ENCODE data around the gene TNFAIP8L1.

TNFAIP8L1 gene

DNA sequence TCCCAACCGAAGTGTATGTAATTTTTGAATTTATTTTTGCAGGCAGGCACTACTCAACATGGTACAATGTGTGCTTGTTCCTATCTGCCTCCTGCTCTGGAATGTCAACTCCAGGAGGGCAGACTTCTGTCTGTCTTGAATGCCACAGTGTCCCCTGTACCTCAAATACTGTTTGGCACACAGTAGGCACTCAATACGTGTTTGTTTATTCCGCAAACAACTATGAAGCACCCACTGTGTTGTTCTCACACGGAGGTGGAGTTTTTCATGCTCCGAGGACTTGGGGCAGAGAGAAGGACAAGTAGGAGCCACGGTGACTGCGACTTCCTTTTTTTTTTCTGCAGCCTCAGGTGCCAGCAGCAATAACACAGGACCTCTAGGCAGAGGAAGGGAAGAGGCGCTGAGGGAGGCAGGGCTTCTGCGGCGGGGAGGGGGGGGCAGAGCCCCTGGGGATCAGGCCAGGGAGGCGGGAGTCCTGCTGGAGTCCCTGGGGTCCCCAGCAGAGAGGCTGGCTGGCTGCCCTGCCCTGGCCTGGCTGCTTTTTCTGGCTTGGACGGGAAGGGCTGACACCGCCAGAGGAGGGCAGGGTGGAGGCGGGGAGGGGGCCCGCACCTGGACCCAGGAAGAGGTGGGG, 29.3 kb upstream of the TNFAIP8L1 start:
- no peak for DNase-seq (ENCODE audit: low read depth in 1 of 2, low spot score in 1 of 2)

DNA sequence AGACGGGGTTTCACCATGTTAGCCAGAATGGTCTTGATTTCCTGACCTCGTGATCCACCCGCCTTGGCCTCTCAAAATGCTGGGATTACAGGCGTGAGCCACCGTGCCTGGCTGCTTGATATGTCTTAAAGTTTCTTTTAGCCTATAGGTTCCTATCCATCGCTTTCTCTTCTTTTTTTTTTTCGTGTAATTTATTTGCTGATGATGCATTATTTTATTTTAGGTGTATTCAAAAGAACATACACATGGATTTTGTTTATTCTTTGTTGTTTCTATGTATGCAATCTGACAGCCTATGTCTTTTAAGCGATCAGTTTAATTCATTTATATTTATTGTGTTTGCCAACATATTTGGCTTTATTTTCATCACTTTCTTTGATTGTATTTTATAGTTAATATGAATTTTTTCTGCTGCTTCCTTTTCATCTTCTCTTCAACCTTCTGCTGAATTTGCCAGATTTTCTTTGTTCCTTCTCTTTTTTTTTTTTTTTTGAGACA, 26.0 kb upstream of the TNFAIP8L1 start:
- DNase-seq (ENCODE audit: low read depth in 1 of 2, low spot score in 1 of 2), result no peak

DNA sequence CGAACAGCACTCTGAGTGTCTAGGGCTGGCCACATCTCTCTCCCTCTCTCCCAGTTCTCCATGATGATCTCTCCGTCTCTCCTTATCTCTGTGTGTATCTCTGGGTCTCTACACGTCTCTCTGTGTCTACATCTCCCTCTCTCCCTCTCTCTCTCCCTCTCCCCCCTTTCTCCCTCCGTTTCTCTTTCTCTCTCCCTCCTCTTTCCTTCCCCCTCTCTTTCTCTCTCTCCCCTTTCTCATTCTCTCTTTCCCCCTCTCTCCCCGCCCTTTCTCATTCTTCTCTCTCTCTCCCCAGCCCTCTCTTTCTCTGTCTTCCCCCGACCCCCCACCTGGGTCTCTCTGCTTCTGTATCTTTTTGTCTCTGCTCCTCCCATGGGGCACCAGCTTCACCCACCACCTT, 21.3 kb upstream of the TNFAIP8L1 start:
- DNase-seq (ENCODE audit: low read depth in 1 of 2, low spot score in 1 of 2), result no peak

DNA sequence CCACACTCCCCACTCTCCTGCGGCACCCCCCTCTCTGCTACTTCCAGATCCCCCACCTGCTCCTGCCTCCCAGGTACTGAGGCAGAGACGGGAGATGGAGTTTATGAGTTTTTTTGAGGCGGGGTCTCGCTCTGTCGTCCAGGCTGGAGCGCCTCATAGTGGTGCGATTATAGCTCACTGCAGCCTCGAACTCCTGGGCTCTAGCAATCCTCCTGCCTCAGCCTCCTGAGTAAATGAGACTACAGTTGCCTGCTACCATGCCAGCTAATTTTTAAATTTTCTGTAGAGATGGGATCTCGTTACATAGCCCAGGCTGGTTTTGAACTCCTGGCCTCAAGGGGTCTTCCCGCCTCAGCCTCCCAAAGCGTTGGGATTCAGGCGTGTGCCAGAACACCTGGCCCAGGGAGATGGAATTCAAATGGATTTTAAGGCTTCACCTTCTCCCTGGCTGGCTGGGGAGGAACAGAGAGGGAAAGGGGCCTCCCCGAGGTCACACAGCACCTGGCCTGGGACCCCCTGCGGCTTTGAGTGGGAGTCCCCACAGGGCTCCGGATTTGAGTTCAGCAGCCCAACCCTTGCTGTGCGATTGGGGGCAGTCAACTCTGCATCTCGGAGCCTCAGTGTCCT, 19.5 kb upstream of the TNFAIP8L1 start:
- DNase-seq (ENCODE audit: low read depth in 1 of 2, low spot score in 1 of 2), result no peak

DNA sequence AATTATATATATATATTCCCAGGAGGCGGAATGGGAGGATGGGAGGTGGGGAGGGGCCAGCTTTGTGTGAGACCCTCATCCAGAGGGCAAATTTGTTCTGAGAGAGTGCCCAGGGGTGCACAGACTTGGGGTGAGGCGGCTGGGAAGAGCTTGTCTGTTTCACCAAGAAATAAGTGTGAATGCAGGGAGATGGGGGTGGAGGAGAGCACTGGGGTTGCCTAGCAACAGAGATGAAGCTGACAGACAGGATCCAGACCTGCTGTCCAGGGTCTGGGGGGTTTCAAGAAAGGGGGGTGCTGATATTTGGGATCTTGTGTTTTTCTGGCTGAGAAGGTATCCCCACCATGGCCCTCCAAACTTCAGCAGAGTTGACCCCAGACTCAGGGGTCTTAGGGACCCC, 18.6 kb upstream of the TNFAIP8L1 start:
- DNase-seq (ENCODE audit: low read depth in 1 of 2, low spot score in 1 of 2), result no peak

DNA sequence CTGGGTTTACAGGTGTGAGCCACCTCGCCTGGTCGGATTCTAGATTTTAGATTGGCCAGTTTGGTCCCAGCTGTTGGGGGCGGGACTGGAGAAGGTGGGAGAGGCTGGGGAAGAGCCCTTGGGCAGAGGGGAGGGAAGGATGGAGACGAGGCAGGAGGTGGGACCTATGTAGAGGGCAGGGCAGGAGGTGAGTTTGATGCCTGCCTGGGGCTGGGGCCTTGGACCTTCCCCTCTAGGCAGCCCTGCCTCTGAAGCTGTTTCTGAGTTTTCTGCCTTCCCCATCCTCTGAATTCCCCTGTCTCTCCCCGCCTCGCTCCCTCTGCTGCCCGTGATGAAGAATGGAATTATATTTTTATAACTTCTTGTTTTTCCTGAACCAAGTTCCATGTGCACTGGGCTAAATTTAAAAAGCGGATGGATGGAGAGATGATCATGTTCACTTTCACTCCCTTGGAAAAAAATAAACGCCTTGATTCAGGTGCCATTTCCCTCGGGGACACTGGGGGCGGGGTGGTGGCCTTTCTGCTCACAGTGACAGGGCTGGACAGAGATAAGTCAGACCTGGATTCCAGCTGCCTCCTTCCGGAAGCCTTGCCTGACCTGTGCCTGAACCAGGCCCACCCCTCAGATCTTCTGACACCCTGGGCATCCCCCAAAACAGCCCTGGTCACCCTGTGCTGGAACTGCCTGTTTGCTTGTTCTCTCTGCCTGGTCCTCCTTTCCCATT, 16.5 kb upstream of the TNFAIP8L1 start:
- DNase-seq (ENCODE audit: low read depth in 1 of 2, low spot score in 1 of 2), result no peak

DNA sequence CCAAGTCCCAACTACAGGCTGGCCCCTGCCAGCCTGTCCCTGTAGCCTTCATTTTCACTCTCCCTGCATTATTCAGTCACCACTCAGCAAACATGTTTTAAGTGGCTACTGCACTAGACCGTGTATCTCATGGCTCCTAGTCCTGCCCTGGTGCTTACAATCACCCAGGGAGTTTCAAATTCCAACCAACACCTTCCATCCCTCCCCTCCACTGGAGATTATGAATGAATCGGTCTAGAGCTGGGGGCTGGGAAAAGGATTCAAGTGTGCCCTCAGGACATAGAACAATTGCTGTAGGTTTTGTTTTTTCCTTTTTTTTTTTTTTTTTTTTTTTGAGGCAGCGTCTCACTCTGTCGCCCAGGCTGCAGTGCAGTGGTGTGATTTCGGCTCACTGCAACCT, 15.0 kb upstream of the TNFAIP8L1 start:
- DNase-seq (ENCODE audit: low read depth in 1 of 2, low spot score in 1 of 2), result no peak

DNA sequence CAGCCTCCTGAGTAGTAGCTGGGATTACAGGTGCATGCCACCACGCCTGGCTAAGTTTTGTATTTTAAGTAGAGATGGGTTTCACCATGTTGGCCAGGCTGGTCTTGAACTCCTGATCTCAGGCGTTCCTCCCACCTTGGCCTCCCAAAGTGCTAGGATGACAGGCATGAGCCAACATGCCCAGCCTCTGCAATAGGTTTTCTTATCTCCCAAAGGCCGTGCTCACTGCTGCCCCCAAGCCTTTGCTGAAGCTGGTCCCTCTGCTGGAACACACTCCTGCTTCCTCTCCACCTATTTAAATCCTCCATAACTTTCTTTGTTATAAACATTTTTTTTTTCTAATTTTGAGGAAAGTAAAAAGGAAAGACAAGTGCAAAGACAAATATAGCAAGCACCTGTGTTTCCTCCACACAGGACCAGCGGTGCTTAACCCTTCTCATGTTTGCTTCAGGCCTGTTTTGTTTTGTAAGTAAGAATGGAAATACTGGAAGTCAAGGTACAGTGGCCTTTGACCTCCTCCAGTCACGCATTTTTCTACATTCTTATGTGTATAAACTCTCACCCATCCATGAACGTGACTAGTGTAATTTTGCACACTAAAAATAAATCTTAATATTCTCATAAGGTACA, 14.5 kb upstream of the TNFAIP8L1 start:
- no peak for DNase-seq (ENCODE audit: low read depth in 1 of 2, low spot score in 1 of 2)

DNA sequence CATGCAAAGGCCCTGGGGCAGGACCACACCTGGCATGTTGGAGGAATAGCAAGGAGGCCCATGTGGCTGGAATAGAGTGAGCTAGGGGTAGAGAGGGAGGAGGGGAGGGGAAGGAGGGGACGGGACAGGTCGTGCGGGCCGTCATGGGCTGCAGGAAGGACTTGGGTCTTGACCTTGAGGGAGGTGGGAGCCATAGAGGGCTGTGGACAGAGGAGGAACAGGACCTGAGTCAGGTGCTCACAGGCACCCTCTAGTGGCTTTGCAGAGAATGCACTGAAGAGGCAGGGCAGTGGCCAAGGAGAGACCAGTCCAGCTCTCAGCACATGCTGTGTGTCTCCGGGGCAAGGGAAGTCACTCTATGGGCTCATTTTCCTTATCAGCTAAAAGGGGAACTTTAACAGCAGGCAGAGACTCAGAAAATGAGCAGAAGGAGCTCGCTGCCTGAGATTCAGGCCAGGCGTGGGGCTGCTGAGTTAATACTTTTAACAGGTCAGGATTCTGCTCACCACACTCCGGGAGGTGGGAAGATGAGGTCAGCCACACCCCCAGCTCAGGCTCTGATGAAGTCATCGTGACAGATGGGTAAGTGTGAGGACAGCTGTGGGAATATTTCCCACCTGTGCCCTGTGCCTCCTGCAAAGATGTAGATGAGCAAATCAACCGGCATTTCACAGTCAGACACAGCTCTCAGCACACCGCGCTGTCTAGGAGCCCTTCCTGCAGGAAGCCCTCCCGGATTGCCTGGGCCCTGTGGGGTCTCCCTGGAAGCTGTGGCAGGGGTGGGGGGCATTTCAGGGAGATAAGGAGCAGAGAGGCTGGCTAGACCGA, 6.0 kb upstream of the TNFAIP8L1 start:
- DNase-seq (ENCODE audit: low read depth in 1 of 2, low spot score in 1 of 2), result no peak

DNA sequence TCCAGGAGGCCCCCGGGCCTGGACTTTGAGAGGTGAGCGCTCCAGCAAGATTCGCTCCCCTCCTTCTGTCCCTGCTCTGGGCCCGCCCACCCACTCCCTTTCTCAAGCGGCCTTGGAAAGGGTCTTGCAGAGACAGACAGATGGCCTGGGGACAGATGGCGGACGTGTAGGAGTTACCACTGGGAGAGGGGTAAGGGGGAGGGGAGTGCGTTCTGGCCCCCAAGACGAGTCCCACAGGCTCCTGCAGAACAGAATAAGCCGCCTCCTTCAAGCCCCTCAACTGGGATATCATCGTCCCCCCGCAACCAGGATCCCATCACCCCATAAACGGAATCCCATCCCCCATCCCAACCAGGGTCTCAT, 3.6 kb upstream of the TNFAIP8L1 start:
- no peak for DNase-seq (ENCODE audit: low read depth in 1 of 2, low spot score in 1 of 2)

DNA sequence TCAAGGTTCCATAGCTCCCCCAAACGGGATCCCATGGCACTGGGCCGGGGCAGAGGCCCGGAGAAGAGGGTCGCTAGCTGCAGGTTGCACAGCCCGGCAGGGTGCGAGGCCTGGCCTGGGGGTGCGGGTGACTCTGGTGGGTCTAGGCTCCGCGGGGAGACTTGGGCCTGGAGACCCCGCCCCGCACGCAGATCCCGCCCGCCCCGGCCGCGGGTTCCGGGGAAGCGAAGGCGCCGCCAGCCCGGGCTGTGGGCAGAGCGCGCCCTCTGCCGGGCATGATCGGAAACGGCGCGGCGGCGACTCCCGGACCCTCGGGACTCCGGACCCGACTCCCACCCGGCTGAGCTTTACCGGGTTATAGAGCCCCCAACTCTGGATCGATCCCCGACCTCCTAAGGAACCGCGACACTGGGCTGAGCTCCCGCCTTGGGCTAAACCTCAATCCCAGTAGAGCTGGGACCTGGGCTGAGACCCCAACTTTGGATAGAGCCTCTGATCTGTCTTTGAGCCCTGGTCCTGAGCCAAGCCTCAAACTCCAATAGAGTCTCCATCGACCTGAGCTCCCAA, 3.1 kb upstream of the TNFAIP8L1 start:
- DNase-seq (ENCODE audit: low read depth in 1 of 2, low spot score in 1 of 2), result peak; percentile 46 to 76

DNA sequence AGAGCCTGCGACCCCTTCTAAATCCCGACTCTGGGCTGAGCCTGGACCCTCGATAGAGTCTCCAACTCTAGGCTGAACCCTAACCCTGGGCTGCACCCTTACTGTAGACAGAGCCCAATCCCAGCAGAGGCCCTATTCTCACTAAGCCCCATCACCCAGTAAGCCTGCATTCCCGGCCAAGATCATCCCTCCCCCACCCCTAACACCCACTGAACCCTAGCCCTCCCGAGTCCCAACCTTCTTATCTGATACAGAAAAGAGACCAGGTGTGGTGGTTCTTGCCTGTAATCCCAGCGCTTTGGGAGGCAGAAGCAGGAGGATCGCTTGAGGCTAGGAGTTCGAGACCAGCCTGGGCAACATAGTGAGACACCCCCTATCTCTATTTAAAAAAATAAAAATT, 2.6 kb upstream of the TNFAIP8L1 start:
- no peak for DNase-seq (ENCODE audit: low read depth in 1 of 2, low spot score in 1 of 2)

DNA sequence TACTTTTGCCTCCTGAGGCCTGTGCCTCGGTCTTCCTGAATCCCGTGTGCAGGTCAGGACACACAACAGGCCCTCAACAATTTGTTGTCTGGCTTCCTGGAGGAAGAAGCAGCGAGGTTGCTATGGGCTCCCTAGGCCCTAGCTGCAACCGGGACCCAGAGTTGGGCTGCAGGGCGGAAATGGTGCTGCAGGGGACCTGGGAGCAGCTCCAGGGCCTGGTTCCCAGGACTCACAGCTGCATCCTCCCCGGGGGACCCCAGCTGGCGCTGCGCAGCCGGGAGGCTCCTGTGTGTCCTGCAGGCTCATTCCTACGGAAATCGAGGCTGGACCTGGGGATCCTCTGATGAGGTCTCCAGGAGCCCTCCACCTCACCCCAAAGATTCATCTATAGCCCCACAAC, 999 bp upstream of the TNFAIP8L1 start:
- DNase-seq (ENCODE audit: low read depth in 1 of 2, low spot score in 1 of 2), result no peak

DNA sequence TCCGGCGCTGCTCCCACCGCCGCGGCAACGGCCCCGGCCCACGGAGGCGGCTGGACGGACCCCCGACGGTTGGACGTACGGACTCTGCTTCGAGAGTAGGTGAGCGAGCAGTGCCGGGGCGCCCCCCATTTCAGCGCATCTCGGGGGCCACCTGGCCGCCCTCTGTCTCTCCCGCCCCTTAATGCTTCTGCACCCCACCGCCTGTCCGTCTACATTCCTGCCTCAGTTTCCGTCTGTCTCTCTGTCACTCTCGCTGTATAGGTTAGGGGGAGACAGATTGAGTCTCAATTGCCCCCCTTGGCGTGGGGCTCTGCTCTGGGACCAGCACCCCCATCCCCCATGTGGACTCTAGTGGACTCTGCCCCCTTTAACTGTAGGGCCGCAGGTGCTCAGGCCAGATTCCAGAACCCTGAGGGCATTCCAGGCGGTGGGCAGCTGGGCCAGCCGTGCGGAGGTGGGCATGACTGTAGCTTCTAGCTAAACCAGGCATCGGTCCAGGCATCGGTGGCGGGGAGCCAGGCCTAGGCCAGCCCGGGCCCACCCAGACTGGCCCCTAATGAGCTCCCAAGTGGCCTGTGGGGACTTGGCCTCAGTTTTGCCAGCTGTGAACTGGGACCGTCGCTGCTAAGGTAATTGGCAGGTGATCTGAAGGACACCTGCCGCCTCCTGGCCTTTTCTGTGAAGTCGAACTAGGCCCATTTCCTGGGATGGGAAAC, 373 bp downstream of the TNFAIP8L1 start:
- DNase-seq (ENCODE audit: low read depth in 1 of 2, low spot score in 1 of 2), result no peak

DNA sequence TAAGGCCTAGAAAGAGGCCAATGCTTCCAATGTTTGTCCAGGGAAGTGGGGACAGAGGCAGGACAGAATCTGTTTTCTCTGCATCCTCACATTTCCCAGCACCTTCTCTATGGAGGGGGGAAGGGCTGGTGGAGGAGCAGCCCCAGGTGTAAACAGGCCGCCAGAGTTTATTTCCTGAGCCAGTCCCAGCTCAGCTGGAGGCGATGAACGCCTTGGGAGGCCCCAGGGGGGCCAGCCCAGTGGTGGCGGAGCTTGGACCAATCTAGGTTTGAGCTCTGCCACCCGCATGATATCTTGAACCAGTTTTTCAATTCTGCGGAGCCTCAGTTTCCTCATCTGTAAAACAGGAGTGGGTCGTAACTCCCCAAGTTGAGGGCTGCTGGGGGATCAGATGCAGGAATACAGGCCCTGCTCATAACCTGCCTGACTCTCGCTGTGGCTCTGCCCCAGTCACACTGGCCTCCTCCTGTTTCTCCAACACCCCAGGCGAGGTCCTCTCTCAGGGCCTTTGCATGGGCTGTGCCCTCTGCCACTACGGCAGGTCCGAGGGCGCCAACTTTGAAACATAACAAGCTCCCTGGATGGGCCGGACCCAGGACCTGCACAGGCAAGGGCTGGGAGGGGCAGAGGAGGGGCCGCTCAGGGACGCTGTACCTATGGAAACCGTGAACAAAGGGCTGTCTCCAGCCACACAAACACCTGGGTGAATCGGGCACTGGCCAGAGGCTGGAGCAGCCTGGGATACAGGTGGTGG, 1.1 kb downstream of the TNFAIP8L1 start:
- no peak for DNase-seq (ENCODE audit: low read depth in 1 of 2, low spot score in 1 of 2)

DNA sequence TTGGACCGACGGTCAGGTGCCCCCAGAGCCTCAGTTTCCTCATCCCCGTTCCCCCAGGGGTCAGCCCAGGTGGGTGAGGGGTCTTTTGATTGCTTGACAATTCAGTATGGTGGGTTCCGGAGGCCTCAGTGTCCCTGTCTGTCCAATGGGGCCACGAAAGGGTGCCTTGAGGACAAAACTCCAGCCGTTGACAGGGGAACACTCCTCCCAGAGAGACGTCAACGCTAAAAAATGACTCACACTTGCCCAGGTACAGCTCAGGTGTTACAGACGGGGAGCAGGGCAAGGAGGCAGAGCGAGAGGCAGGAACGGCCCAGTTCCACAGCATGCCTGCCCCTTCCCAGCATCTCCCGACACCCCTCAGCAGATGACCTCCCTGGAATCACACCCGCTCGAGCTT, 1.8 kb downstream of the TNFAIP8L1 start:
- DNase-seq (ENCODE audit: low read depth in 1 of 2, low spot score in 1 of 2), result no peak

DNA sequence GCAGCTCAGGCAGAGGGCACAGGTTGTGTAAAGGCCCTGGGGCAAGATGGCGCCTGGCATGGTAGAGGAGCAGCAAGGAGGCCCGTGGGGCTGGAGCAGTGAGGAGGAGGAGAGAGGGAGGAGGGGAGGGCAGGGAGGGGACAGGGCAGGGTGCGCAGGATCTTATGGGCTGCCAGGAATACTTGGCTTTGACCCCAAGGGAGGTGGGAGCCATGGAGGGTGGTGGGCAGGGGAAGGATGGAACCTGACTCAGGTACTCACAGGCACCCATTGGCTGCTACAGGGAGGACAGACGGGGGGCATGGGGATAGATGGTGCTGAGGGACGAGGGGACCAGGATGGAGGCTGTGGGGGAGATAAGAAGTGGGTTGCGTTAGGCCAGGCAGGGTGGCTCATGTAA, 3.3 kb downstream of the TNFAIP8L1 start:
- no peak for DNase-seq (ENCODE audit: low read depth in 1 of 2, low spot score in 1 of 2)

DNA sequence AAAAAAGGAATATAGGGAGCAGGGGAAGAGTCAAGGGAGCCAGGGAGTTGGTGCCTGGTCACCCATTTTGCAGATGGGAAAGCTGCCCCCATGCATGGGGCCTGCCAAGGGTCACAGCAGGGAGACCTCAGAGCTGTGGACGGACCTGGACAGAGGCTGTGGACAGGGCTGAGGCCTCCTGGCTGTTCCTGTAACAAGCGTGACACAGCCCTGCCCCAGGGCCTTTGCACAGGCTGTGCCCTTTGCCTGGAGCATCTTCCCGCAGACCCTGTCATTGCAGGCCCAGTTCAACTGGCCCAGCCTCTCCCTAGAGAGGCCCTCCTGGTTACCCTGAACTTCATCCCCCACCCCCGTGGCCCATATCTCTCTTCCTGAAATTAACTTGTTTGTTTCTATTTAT, 6.4 kb downstream of the TNFAIP8L1 start:
- DNase-seq (ENCODE audit: low read depth in 1 of 2, low spot score in 1 of 2), result no peak

Measured in stimulated activated CD4-positive, alpha-beta T cell treated with anti-CD3 and anti-CD28 coated beads, Interleukin-15, amount 100 ng/mL, for 1 hour (primary cell).